ENCODE results near the gene XPNPEP2. TPM values are rescaled to one million over a fixed set of nuclear protein-coding genes. Genes with fewer than 3 reads are reported as not detected.

The XPNPEP2 gene, protein sequence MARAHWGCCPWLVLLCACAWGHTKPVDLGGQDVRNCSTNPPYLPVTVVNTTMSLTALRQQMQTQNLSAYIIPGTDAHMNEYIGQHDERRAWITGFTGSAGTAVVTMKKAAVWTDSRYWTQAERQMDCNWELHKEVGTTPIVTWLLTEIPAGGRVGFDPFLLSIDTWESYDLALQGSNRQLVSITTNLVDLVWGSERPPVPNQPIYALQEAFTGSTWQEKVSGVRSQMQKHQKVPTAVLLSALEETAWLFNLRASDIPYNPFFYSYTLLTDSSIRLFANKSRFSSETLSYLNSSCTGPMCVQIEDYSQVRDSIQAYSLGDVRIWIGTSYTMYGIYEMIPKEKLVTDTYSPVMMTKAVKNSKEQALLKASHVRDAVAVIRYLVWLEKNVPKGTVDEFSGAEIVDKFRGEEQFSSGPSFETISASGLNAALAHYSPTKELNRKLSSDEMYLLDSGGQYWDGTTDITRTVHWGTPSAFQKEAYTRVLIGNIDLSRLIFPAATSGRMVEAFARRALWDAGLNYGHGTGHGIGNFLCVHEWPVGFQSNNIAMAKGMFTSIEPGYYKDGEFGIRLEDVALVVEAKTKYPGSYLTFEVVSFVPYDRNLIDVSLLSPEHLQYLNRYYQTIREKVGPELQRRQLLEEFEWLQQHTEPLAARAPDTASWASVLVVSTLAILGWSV
- polyA plus RNA-seq (2012; rRNA removed), result 0.19 and 0.21 TPM in 2 replicates
- polyA plus RNA-seq (2012; cell fraction: cytosol; rRNA removed), result 0.04 and 0.20 TPM in 2 replicates
- 0.11 and 0.12 TPM in 2 replicates for polyA plus RNA-seq (2012; cell fraction: nucleus; rRNA removed)

- Histone ChIP-seq H3K9ac (no peak within 1 kb of the TSS), H3K9me3 (no peaks in the 10 kb centered on the region), H2AFZ (ENCODE audit: low read depth) (no peak within 1 kb of the TSS), H3K27ac (ENCODE audit: low read depth in 2 of 2, low read length in 1 of 2) (peak within 1 kb of the TSS in 1 of 2 experiments; percentile 86; a peak in 2 of 4 replicates), H3K4me2 (no peak within 1 kb of the TSS), H3K79me2 (ENCODE audit: insufficient read depth) (no peaks in the 10 kb centered on the region), H3F3A (replicated peaks; ENCODE audit: insufficient read depth) (no peaks in the 10 kb centered on the region), H3K4me1 (ENCODE audit: control insufficient read depth in 1 of 2, insufficient read depth in 2 of 2, low read depth in 1 of 2, low read length in 1 of 2) (peaks cover 0 to 28% of the 10 kb centered on the region in 2 experiments; a peak in 1 of 4 replicates), H3K36me3 (replicated peaks in 1 of 2; ENCODE audit: control insufficient read depth in 1 of 2, insufficient read depth in 2 of 2, low read length in 1 of 2) (no peaks in the 10 kb centered on the region), H4K20me1 (ENCODE audit: insufficient read depth) (no peaks in the 10 kb centered on the region), H3K4me3 (ENCODE audit: low read depth in 2 of 2, low read length in 1 of 2) (no peak within 1 kb of the TSS; a peak in 1 of 4 replicates), H3K27me3 (ENCODE audit: insufficient read depth) (peaks cover 8% of the 10 kb centered on the region), H3K9me2 (no peaks in the 10 kb centered on the region)
- 13% methylated on average over 9 of the region's 13 CpGs for WGBS (ENCODE audit: low lambda C conversion rate)
- peak; percentile 79 for DNase-seq
- CTCF ChIA-PET, result interaction anchor here (1.0 to 4.0 kb wide), 5 partner anchors 12 to 322 kb away, joined by 3 to 43 read pairs (median 3); no protein-coding TSS in a partner anchor
- POLR2A ChIA-PET, result interaction anchor here (0.8 to 1.5 kb wide), 4 partner anchors 12 to 168 kb away, joined by 3 to 8 read pairs (median 4); partner anchors contain the start of genes APLN and UTP14A
- TF ChIP-seq TAF1 (IDR thresholded peaks at IDR 0.05; ENCODE audit: borderline replicate concordance, low read depth, low read length), result no peak
- TF ChIP-seq EP300 (IDR thresholded peaks at IDR 0.05; ENCODE audit: borderline replicate concordance in 1 of 2, low read depth in 1 of 2, low read length in 1 of 2), result peak in 1 of 2 experiments; percentile 76; a peak in 2 of 4 replicates
- TF ChIP-seq EZH2phosphoT487 (IDR thresholded peaks at IDR 0.05; ENCODE audit: borderline replicate concordance, low read depth), result no peak
- TF ChIP-seq NRF1 (IDR thresholded peaks at IDR 0.05; ENCODE audit: low read depth, low read length), result no peak
- no peak for TF ChIP-seq MEF2A (IDR thresholded peaks at IDR 0.05; ENCODE audit: borderline replicate concordance, low read depth)
- TF ChIP-seq CHD2 (IDR thresholded peaks at IDR 0.05; ENCODE audit: low read length, partially characterized antibody), result peak; percentile 92
- TF ChIP-seq YY1 (IDR thresholded peaks at IDR 0.05; ENCODE audit: low read depth), result no peak
- TF ChIP-seq, protein P1, sequence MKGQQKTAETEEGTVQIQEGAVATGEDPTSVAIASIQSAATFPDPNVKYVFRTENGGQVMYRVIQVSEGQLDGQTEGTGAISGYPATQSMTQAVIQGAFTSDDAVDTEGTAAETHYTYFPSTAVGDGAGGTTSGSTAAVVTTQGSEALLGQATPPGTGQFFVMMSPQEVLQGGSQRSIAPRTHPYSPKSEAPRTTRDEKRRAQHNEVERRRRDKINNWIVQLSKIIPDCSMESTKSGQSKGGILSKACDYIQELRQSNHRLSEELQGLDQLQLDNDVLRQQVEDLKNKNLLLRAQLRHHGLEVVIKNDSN (IDR thresholded peaks at IDR 0.05; ENCODE audit: borderline replicate concordance, low read depth), result no peak
- TF ChIP-seq, protein P2, sequence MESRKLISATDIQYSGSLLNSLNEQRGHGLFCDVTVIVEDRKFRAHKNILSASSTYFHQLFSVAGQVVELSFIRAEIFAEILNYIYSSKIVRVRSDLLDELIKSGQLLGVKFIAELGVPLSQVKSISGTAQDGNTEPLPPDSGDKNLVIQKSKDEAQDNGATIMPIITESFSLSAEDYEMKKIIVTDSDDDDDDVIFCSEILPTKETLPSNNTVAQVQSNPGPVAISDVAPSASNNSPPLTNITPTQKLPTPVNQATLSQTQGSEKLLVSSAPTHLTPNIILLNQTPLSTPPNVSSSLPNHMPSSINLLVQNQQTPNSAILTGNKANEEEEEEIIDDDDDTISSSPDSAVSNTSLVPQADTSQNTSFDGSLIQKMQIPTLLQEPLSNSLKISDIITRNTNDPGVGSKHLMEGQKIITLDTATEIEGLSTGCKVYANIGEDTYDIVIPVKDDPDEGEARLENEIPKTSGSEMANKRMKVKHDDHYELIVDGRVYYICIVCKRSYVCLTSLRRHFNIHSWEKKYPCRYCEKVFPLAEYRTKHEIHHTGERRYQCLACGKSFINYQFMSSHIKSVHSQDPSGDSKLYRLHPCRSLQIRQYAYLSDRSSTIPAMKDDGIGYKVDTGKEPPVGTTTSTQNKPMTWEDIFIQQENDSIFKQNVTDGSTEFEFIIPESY (IDR thresholded peaks at IDR 0.05; ENCODE audit: borderline replicate concordance, low read depth), result no peak
- TF ChIP-seq PBX3 (IDR thresholded peaks at IDR 0.05), result no peak
- no peak for TF ChIP-seq IRF3 (IDR thresholded peaks at IDR 0.05; ENCODE audit: low read depth, low read length)
- TF ChIP-seq SIN3A (IDR thresholded peaks at IDR 0.05; ENCODE audit: borderline replicate concordance, low read depth, low read length), result no peak
- no peak for TF ChIP-seq FOSL2 (IDR thresholded peaks at IDR 0.05; ENCODE audit: borderline replicate concordance, low read depth)
- peak; percentile 46 for TF ChIP-seq GATA2 (CRISPR knock-in tag; IDR thresholded peaks at IDR 0.05)
- no peak for TF ChIP-seq ELF1 (IDR thresholded peaks at IDR 0.05)
- TF ChIP-seq, protein P3, sequence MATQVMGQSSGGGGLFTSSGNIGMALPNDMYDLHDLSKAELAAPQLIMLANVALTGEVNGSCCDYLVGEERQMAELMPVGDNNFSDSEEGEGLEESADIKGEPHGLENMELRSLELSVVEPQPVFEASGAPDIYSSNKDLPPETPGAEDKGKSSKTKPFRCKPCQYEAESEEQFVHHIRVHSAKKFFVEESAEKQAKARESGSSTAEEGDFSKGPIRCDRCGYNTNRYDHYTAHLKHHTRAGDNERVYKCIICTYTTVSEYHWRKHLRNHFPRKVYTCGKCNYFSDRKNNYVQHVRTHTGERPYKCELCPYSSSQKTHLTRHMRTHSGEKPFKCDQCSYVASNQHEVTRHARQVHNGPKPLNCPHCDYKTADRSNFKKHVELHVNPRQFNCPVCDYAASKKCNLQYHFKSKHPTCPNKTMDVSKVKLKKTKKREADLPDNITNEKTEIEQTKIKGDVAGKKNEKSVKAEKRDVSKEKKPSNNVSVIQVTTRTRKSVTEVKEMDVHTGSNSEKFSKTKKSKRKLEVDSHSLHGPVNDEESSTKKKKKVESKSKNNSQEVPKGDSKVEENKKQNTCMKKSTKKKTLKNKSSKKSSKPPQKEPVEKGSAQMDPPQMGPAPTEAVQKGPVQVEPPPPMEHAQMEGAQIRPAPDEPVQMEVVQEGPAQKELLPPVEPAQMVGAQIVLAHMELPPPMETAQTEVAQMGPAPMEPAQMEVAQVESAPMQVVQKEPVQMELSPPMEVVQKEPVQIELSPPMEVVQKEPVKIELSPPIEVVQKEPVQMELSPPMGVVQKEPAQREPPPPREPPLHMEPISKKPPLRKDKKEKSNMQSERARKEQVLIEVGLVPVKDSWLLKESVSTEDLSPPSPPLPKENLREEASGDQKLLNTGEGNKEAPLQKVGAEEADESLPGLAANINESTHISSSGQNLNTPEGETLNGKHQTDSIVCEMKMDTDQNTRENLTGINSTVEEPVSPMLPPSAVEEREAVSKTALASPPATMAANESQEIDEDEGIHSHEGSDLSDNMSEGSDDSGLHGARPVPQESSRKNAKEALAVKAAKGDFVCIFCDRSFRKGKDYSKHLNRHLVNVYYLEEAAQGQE (IDR thresholded peaks at IDR 0.05; ENCODE audit: low read depth, low read length), result no peak
- TF ChIP-seq NFIC (IDR thresholded peaks at IDR 0.05; ENCODE audit: borderline replicate concordance), result no peak
Measured at GRCh38 chrX:129738466-129739308, at the start of gene XPNPEP2. XPNPEP2 (plus strand) TSS chrX:129738979; CDS start chrX:129739214, 235 bp downstream.

All from SK-N-SH (cell line).